Sigmoid colon (tissue), 7 donors: ENCODE results near the gene TRABD2B. TPM values are rescaled to one million over a fixed set of nuclear protein-coding genes. Genes with fewer than 3 reads are reported as not detected.

ENCODE experiments used
- DNase-seq: peaks from one replicate; pipeline ENCODE4 v3.0.0-alpha.2; 2019
- H3K27ac ChIP-seq, 4 donors: fragments of 200-600 bp; sonication (generic); one replicate each; pipeline ENCODE4 v1.5.1; 2016 to 2019; ENCODE audit warnings: mild to moderate bottlenecking in 1 of 4
- H3K27me3 ChIP-seq, 3 donors: fragments of 200-600 bp; sonication (generic); one replicate each; pipeline ENCODE4 v1.5.1; 2019; ENCODE audit warnings: mild to moderate bottlenecking in 1 of 3
- H3K36me3 ChIP-seq, 4 donors: fragments of 200-600 bp; sonication (generic); one replicate each; pipeline ENCODE4 v1.5.1; 2016 to 2019
- H3K4me1 ChIP-seq, 4 donors: fragments of 200-600 bp; sonication (generic); one replicate each; pipeline ENCODE4 v1.5.1; 2017 to 2019
- H3K4me3 ChIP-seq, 4 donors: fragments of 200-600 bp; sonication (generic); one replicate each; pipeline ENCODE4 v1.5.1; 2017 to 2019; ENCODE audit warnings: mild to moderate bottlenecking in 2 of 4, moderate library complexity in 1 of 4
- H3K9me3 ChIP-seq, 4 donors: fragments of 200-600 bp in 3 of 4; sonication (generic) in 3 of 4; one replicate each; pipeline versions ENCODE4 v1.5.1 to v1.6.1; 2013 to 2019
- EP300 ChIP-seq, 4 donors: sonication (generic); formaldehyde crosslinking; IDR thresholded peaks; one replicate each; pipeline ENCODE4 v1.6.1; 2017; ENCODE audit warnings: antibody characterized with exemption in 4 of 4
- POLR2A ChIP-seq, 2 donors: fragments of 450-650 bp; IDR thresholded peaks; one replicate each; pipeline ENCODE4 v1.6.1; 2016; ENCODE audit warnings: antibody characterized with exemption in 2 of 2, mild to moderate bottlenecking in 2 of 2, moderate library complexity in 2 of 2
- POLR2AphosphoS5 ChIP-seq, 4 donors: sonication (generic); formaldehyde crosslinking; IDR thresholded peaks; one replicate each; pipeline ENCODE4 v1.6.1; 2017; ENCODE audit warnings: antibody characterized with exemption in 4 of 4
- WGBS, 2 donors: extraction: QIAGEN DNeasy Blood & Tissue Kit; methylation state at CpG; one replicate each; pipeline ENCODE4 v1.1.7; 2013; 5-methylcytosine and 5-hydroxymethylcytosine counted together
- intact Hi-C: fragments of 100-400 bp; cut with DNase I; formaldehyde crosslinking; loops from one replicate; pipeline ENCODE4 v1.15.1; 2023
- polyA plus RNA-seq, 3 donors: library from polyadenylated mRNA; stranded (reverse); fragments of 200-250 nt; gene quantifications; one replicate each; pipeline ENCODE4 v1.2.3, GENCODE V29; 2013
- total RNA-seq, 4 donors: library from RNA; depleted of rRNA; stranded (reverse); fragments of >200 nt; gene quantifications; one replicate each; pipeline ENCODE4 v1.1.0, GENCODE V29; 2016
- TF ChIP-seq, protein P1 (sequence below), 4 experiments: fragments of 450-650 bp in 3 of 4; fragments of 200-600 bp in 1 of 4; IDR thresholded peaks; one replicate each; pipeline ENCODE4 v1.5.1; 2016 to 2019; ENCODE audit warnings: antibody characterized with exemption in 4 of 4, mild to moderate bottlenecking in 3 of 4, moderate library complexity in 2 of 4
- donor health status: healthy with polysubstance abuse.
- donor health status: Bipolar disorder and iron deficiency.
- donor health status: healthy.

The TRABD2B gene
- total and polyA plus RNA-seq, 7 donors = 0.63 to 1.8 (median 1.0) TPM; not detected in 1

DNA sequence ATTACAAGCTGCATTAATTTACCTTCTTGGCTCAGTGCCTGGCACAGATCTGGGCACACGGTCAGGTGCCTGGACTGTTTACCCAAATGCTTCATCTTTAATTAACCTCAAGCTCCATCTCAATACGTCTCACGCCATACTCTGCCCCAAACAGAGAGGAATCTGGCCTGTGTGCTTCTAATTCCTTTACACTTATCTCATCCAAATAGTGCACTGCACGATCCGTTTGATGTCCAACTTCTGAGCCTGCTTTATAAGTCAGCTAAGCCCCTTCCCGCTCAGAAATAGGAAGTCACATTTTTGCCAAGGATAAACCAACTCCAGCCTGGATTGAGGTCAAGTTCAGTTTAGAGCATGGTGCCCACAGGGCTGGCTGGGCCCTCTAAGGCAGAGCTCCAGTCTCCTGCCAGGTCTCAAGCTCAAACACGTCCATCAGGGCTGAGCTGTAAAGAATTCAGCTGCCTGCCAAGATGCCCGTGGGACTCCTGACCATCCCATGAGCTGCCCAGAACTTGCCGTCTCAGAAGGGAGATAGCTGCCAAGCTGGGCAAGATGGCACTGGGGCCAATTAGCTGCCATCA, 233.5 kb downstream of the TRABD2B start:
- H3K4me1 ChIP-seq = peaks cover 0 to 16% (median 13%) of the 10 kb centered on the region in 4 donors
- no peaks in the 10 kb centered on the region for H3K27me3 ChIP-seq
- TF ChIP-seq EP300 (IDR thresholded peaks at IDR 0.05) (no peak), POLR2A (IDR thresholded peaks at IDR 0.05) (no peak), POLR2AphosphoS5 (IDR thresholded peaks at IDR 0.05) (no peak)
- TF ChIP-seq, protein P1, sequence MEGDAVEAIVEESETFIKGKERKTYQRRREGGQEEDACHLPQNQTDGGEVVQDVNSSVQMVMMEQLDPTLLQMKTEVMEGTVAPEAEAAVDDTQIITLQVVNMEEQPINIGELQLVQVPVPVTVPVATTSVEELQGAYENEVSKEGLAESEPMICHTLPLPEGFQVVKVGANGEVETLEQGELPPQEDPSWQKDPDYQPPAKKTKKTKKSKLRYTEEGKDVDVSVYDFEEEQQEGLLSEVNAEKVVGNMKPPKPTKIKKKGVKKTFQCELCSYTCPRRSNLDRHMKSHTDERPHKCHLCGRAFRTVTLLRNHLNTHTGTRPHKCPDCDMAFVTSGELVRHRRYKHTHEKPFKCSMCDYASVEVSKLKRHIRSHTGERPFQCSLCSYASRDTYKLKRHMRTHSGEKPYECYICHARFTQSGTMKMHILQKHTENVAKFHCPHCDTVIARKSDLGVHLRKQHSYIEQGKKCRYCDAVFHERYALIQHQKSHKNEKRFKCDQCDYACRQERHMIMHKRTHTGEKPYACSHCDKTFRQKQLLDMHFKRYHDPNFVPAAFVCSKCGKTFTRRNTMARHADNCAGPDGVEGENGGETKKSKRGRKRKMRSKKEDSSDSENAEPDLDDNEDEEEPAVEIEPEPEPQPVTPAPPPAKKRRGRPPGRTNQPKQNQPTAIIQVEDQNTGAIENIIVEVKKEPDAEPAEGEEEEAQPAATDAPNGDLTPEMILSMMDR (IDR thresholded peaks at IDR 0.05) = no peak
- WGBS, 2 donors = 75 to 78% methylated on average over 9 of the region's 9 CpGs
- DNase-seq = peak; percentile 58
- H3K36me3 ChIP-seq = no peaks in the 10 kb centered on the region
- no peak overlapping the region for H3K4me3 ChIP-seq
- intact Hi-C loops = no loop called here
- no peaks in the 10 kb centered on the region for H3K9me3 ChIP-seq
- peak overlapping the region in 3 of 4 donors; percentile 25 to 43 (median 35) for H3K27ac ChIP-seq

DNA sequence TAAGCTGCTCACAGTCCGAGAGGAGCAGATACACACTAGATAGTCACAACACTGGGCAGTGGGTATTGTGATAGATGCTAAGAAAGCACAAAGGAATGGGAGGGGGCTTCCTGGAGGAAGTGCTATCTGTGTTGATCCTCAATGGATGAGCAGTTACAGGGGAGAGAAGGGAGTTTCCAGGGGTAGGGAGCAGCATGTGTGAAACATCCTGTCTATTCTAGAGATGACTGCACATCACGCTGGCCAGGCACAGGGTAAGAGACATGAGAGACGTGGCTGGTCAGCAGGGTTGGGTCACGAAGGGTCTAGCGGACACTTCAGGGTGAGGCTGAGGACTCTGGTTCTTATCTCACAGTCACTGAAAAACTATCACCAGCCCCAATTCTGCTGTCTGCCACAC, 235.2 kb downstream of the TRABD2B start:
- Histone ChIP-seq H3K27ac (no peak overlapping the region), H3K9me3 (no peaks in the 10 kb centered on the region), H3K4me3 (no peak overlapping the region), H3K4me1 (peaks cover 0 to 16% (median 13%) of the 10 kb centered on the region in 4 donors), H3K36me3 (no peaks in the 10 kb centered on the region), H3K27me3 (no peaks in the 10 kb centered on the region)
- WGBS, 2 donors = 66 to 80% methylated on average over 5 of the region's 5 CpGs
- intact Hi-C loops = no loop called here
- no peak for TF ChIP-seq EP300 (IDR thresholded peaks at IDR 0.05)
- no peak for TF ChIP-seq POLR2A (IDR thresholded peaks at IDR 0.05)
- TF ChIP-seq POLR2AphosphoS5 (IDR thresholded peaks at IDR 0.05) = no peak
- TF ChIP-seq, protein P1 (IDR thresholded peaks at IDR 0.05) = no peak
- peak; percentile 42 for DNase-seq

DNA sequence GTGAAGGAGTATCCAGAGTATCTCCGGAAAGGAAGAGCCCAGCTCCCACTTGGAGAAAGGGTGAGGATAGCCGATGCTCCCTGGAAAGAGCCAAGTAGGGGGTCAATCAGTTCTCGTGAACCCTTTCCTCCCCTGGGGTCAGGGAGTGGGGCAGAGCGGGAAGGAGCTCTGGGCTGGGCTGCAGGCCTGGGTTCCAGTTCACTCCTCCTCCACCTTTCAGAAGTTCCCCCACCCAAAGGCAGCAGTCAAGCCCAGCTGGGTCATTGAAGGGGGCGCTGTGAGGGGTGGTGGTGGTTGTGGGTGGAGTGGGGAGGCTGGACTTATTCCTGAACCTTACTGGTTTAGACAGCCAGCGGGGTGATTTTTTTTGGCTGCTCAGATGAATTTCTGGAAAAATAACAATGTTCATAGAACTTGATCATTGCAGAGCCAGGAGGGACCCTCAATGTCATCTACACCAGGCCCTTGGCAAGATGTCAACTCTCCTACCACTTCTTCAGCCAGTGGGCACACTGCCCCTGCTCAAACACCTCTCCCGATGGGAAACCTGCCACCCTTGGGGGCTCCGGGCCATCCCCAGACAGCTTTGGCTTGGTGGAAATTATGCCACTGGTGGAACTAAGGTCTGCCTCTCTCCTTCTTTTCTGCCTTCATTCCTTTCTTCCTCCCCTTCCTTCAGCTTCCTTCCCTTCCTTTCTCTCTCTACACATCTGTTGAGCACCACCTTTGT, 235.8 kb downstream of the TRABD2B start:
- no peaks in the 10 kb centered on the region for H3K27me3 ChIP-seq
- H3K4me1 ChIP-seq = peaks cover 0 to 16% (median 13%) of the 10 kb centered on the region in 4 donors
- intact Hi-C loops = no loop called here
- DNase-seq = peak; percentile 33
- H3K27ac ChIP-seq = no peak overlapping the region
- no peak overlapping the region for H3K4me3 ChIP-seq
- H3K36me3 ChIP-seq = no peaks in the 10 kb centered on the region
- TF ChIP-seq EP300 (IDR thresholded peaks at IDR 0.05) (no peak), POLR2AphosphoS5 (IDR thresholded peaks at IDR 0.05) (no peak), POLR2A (IDR thresholded peaks at IDR 0.05) (no peak)
- TF ChIP-seq, protein P1 (IDR thresholded peaks at IDR 0.05) = no peak
- WGBS, 2 donors = 88 to 95% methylated on average over 8 of the region's 8 CpGs
- H3K9me3 ChIP-seq = no peaks in the 10 kb centered on the region

DNA sequence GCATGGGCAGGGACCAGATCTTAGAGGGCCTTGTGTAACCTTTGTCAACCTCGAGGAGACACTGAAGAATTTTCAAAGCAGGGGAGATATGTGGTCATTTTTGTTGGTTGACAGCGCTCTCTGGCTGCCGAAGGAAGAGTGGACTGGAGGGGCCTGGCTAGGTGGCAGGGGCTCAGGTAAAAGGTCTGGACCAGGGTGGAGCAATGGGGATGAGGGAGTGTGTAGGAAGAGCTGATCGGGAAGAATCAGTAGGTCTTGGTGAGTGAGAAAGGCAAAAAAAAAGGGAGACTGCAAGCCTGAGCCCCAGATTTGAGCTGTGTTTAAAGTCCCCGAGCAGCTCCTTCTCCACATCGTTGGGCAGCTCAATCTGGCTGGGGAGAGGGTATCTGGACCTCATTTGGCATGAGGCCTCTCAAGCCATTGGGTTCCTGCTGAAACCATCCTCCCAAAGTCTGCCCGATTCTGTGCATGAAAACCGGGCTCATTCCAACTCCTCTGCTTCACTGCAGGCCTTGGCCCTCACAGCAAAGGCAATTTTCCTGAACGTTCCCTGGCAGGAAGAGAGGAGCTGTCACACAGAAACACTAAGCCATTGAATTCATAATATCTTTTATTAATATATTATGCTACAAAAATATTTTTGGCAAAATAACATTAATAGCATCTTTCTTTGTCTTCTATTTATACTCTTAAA, 237.1 kb downstream of the TRABD2B start:
- H3K27me3 ChIP-seq = no peaks in the 10 kb centered on the region
- H3K36me3 ChIP-seq = no peaks in the 10 kb centered on the region
- no peaks in the 10 kb centered on the region for H3K9me3 ChIP-seq
- TF ChIP-seq, protein P1 (IDR thresholded peaks at IDR 0.05) = no peak
- no peak for TF ChIP-seq POLR2AphosphoS5 (IDR thresholded peaks at IDR 0.05)
- no peak for TF ChIP-seq POLR2A (IDR thresholded peaks at IDR 0.05)
- TF ChIP-seq EP300 (IDR thresholded peaks at IDR 0.05) = no peak
- peak; percentile 21 for DNase-seq
- H3K27ac ChIP-seq = no peak overlapping the region
- no peak overlapping the region for H3K4me3 ChIP-seq
- intact Hi-C loops = no loop called here
- peaks cover 0 to 16% (median 13%) of the 10 kb centered on the region in 4 donors for H3K4me1 ChIP-seq
- WGBS, 2 donors = 84 to 86% methylated on average over 9 of the region's 9 CpGs
